Head of caudate nucleus (tissue), 42 donors: ENCODE data around the gene RHEB.
A peak's percentile ranks its signal among the peaks of the same experiment; 100 is the strongest.

Experiments
- DNase-seq, 42 donors: peaks; one replicate each; pipeline versions ENCODE4 v3.0.0 to v3.0.0-alpha.2; 2020 to 2021; ENCODE audit warnings: mixed read lengths in 7 of 42
- intact Hi-C: fragments of 100-400 bp; cut with DNase I; formaldehyde crosslinking; loops from one replicate; pipeline ENCODE4 v1.15.0; 2022

The RHEB gene, protein sequence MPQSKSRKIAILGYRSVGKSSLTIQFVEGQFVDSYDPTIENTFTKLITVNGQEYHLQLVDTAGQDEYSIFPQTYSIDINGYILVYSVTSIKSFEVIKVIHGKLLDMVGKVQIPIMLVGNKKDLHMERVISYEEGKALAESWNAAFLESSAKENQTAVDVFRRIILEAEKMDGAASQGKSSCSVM

DNA sequence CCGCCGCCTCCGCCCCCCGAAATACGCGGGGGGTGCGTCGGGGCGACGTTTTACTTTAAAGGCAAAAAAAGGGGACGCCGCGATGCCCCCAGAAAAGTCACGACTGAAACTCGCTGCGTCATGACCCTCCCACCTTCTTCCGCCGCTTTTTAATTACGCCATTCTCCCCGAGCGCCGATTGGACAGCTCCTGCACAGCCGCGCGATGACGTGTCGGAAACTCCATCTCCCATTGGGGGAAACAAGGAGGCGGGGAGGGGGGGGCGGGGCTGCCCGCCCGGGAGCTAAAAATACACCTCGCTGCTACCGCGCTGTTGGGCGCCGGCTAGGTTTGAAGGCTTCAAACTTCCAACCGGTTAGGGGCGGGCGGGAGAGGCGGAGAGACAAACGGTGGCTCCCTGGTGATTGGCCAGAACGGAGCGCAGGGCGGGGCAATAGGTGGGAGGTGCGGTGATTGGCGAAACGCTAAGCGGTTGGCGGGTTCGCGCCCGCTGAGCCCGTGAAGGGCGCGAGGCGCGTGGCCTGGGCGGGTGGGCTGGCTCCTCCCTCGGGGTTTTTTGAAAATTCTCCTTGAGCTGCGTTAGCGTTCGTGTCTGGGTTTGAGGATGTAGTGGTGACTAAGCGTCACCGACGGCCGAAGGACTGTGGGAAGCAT, at the start of gene RHEB:
Gene RHEB, minus strand, starts transcription at position 131 of the 654 bp plus-strand sequence. CDS start 384 bp downstream, outside the sequence.
- intact Hi-C loops: no loop called here
- peak; percentile 91 to 99 (median 98) for DNase-seq

DNA sequence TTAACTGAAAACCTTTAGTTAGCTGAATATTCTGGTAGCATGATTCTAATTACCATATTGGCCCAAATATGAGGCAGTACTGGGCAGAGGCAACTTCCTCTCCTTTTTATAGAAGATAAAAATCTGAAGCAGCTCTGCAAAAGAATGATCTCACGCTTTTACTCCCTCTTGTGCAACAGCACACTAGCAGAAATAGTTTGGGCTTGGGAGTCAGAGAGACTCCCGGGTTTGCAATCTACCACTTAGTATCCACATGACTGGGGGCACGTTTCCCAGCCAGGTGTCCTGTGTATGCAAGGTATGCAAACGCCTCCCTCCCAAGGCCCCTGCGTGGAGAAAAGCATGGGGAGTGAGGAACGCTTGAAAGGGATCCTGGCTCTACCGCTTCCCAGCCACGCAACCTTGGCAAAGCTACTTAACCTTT, 47.2 kb upstream of the RHEB start:
- intact Hi-C loops: no loop called here
- peak in 1 of 42 donors; percentile 23 for DNase-seq

DNA sequence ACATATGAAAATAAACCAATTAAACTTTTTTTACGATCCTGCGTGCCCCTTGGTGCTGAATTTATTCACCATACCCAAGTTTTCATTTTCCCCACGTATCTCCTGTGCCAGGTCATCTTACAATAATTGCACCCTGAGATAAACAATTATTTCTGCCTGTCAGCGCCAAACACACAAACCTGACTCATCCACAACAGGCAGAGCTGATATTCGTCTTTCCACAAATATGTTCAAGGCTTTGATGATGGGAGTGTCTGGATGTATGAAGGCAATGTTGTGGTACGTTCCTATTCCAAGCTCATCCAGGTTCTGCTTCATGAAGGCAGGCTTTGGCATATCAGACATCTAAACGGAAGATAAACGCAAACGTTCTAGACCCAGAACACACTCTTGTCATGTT, 45.8 kb upstream of the RHEB start:
- intact Hi-C loops: no loop called here
- no peak for DNase-seq

DNA sequence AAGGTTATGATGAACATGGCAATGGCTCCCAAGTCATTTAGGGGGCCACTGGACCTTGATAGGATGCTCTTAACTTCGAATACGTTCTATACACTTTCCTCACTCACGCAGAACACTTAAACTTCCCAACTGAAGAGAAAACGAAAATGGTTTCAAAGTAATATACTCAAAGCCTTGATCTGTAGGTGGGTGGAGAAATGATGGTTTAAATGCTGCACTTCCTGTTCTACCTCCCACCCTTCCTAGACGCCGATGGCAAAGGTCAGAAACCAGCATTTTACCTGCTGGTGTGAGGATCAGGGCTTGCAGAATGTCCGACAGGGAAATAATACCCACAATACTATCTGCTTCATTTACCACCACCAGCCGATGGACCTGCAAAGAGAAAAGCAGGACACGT, 40.5 kb upstream of the RHEB start:
- no peak for DNase-seq
- intact Hi-C loops: no loop called here

DNA sequence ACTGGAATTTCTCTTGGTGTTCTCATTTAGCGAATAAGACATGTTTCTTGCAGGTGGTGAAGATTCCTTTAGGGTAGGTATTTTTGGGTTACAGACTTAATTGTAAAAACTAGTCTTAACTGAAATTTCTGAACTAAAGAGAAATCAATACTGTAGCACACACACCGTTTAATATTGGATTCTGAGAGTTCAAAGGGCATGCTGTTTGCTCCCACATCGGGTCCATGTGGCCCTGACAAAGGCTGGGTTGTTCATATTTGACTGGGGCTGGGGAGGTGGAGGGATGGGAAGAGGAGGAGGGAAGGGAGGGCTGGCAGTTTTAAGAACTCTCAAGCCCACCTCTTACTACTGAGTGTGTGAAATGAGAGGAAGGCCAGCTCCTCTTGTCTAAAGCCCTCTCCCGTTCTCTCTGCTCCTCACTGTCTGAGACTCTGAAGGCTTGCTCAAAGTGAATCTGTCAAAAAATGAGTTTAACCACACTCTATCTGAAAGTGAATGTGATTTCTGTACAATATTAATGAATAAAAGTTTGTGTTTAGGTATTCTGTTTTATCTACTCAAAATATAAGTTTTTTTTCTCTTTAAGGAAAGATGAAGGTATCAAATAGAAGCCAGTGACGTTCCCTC, 40.0 kb upstream of the RHEB start:
- intact Hi-C loops: no loop called here

DNA sequence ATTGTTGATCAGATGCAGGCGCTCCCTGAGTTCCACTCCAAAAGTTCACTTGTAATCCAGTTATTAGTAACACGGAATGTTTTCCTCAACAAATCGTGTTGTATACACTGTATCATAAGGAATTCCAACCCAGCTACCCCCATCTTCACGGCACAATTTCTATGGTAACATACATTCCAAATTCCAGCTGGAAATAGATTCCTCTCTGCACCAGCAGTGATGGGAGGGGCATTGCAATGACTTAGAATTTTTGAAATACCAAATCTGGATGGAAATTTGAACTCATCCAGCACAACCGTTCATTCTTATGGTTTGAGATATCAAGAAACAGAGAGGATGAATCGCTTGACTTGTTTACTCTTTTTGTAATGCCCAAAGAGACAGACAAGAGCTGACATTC, 38.9 kb upstream of the RHEB start:
- intact Hi-C loops: no loop called here
- DNase-seq: no peak

More for the DNA sequence above, 40.0 kb upstream of the RHEB start:
- no peak for DNase-seq

DNA sequence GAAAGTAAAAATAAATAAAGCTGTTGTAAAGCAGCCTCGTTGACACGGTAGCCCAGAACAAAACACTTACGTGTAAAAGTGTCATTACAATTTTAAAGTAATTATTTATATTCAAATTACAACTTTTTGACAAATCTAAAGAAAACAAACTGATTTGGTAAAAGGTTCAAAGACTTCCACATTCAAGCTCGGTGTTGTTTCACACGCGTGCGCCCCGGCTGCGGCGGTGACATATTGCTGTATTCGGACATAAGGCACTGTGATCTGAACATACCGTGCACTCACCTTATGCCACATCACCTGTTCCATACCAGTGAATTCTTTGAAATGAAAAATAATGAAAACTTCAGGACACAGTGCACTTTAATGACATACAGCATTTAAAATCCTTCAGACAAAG, 36.9 kb upstream of the RHEB start:
- no peak for DNase-seq
- intact Hi-C loops: no loop called here

DNA sequence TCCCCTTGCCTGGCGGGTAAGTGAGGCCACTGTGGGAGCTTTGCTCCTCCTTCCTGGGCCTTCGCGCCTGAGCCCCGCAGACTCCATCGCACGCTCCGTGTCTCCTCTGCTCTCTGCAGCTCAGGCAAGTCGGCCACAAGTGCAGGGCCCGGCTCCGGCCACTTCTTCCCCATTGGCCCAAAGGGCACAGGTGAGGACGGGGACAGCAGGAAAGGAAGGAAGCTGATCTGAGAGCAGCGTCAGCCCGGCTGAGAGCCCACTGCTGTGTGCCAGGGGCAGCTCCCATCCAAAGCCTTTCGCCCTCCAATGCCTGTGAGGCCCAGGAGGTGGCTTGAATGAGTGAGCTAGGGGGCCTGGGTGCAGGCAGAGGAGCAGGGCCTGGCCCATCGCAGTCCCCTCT, 33.7 kb upstream of the RHEB start:
- peak in 1 of 42 donors; percentile 22 for DNase-seq
- intact Hi-C loops: no loop called here

DNA sequence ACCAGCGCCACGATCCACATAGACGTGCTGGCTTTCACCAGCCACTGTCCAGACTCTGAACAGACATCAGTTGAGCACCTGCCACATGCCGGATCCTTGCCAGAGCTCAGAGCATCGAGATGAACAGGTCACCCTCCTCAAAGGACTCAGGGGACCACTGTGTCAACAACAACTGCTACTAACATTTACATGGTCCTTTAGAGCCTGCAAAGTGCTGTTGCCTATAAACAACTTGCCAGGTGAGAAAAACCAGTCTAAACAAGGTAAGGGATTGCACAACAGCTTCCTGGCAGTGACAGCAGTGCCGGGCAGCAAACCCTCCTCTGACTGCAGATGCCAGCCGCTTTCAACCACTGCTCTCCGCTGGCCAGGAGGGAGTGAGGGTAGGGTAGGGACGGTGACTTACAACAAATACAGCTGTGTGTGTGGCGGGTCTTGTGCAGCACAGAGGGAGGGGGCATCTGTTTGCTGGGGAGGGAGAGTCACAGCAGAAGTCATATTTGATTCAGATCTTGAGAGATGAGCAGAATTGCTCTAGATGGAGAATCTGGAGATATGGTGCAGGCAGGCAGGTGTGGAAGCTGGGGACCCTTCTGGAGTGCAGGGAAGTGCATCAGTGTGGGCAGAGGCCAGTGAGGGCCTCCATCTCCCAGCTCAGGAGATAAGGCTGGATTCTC, 32.8 kb upstream of the RHEB start:
- peak in 4 of 42 donors; percentile 10 to 23 (median 14) for DNase-seq
- intact Hi-C loops: no loop called here

DNA sequence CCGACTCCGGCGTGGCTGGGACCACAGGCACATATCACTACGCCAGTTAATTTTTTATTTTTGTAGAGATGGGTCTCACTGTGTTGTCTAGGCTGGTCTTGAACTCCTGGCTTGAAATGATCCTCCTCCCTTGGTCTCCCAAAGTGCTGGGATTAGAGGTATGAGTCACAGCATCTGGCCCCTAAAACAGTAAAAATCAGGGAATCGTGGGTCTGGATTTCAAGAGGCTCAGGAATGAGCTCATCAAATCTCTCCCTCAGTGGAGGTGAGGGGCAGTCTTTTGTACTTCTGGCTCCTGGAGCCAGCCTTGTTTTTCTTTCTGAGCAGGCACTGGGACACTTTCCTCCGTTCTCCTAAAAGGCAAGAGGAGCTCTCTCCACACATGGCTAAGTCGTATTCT, 32.1 kb upstream of the RHEB start:
- DNase-seq: no peak
- intact Hi-C loops: no loop called here

DNA sequence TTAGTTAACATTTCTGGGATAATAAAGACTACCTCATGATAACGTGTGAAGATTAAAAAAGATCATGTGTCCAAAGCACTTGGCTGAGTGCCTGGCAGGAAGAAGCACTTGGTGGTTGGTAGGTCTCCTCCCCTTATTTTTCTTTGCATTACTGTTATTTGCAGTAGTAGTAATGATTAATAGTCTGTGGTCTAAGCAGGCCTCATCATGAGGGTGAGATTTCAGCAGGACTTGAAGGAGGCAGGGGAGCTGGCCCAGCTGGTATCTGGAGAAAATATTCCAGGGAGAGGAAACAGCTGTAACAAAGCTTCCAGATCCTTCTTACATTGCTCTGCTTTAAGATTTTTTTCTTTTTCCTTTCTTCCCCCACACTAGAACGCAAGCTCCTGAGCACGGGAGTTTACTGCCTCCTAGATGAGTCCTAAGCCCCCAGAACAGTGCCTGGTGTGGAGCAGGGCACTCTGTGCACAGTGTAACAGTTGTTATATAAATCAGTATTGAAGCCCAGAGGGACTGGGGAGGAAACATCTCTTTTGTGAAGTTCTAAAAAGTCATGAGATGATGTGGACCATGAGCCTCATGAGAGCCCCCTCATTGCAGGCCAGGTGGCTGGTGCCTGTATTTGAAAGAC, 31.1 kb upstream of the RHEB start:
- intact Hi-C loops: no loop called here
- DNase-seq: no peak

DNA sequence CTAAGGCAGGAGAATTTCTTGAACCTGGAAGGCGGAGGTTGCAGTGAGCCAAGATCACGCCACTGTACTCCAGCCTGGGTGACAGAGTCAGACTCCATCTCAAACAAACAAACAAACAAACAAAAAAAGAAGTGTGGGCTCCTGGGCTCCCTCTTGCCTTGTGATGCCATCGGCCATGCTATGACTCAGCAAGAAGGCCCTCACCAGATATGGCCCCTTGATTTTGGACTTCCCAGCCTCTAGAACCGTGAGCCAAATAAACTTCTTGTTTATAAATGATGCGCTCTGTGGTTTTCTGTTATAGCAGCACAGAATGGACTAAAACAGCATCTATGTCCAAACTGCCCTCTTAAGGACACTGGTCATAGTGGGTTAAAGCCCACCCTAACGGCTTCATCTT, 29.9 kb upstream of the RHEB start:
- intact Hi-C loops: no loop called here

DNA sequence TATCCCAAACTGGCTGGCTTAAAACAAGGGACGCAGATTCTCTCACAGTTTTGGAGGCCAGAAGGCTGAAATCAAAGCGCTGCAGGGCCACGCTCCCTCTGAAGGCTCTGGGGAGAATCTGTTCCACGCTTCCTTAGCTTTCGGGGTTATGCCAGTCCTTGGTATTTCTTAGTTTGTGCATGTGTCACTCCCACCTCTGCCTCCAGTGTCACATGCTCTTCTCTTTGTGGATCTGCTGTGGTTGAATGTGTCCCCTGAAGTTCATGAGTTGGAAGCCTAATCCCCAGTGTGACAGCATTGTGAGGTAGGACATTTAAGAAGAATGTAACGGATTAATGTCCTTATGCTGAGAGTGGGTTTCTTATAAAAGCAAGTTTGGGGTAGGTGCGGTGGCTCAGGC, 29.4 kb upstream of the RHEB start:
- intact Hi-C loops: no loop called here
- DNase-seq: peak in 13 of 42 donors; percentile 7 to 52 (median 36)

More for the DNA sequence above, 29.9 kb upstream of the RHEB start:
- DNase-seq: no peak

DNA sequence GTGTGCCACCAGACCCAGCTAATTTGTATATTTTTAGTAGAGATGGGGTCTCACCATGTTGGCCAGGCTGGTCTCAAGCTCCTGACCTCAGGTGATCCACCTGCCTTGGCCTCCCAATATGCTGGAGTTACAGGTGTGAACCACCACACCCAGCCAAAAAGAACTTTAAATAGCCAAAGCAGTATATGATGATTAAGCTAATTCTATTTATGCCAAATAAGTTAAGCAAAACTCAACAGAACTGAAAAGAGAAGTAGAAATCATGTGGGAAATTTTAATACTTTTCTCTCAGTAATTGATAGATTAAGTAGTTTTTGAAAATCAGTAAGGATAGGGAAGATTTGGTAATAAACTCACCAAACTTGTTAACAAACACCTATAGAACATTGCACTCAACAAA, 24.5 kb upstream of the RHEB start:
- DNase-seq: no peak
- intact Hi-C loops: no loop called here

DNA sequence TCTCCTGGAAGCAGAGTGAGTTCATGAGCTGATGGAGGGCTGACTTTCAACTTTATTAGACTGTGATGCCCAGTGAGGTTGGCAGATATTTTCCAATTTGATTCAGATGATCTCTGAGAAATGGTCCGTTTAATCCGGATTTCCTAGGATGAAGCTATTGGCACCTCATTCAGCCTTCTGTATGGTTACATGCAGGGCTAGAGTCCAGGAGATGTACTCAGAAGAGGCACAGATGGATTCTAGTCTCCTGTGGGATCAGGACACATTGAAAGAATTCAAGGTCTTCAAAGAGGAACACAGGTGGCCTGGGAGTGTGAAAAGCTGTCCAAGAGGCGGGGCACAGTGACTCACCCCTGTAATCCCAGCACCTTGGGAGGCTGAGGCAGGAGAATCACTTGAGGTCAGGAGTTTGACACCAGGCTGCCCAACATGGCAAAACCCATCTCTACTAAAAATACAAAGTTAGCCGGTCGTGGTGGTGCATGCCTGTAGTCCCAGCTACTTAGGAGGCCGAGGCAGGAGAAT, 23.0 kb upstream of the RHEB start:
- no peak for DNase-seq
- intact Hi-C loops: no loop called here

DNA sequence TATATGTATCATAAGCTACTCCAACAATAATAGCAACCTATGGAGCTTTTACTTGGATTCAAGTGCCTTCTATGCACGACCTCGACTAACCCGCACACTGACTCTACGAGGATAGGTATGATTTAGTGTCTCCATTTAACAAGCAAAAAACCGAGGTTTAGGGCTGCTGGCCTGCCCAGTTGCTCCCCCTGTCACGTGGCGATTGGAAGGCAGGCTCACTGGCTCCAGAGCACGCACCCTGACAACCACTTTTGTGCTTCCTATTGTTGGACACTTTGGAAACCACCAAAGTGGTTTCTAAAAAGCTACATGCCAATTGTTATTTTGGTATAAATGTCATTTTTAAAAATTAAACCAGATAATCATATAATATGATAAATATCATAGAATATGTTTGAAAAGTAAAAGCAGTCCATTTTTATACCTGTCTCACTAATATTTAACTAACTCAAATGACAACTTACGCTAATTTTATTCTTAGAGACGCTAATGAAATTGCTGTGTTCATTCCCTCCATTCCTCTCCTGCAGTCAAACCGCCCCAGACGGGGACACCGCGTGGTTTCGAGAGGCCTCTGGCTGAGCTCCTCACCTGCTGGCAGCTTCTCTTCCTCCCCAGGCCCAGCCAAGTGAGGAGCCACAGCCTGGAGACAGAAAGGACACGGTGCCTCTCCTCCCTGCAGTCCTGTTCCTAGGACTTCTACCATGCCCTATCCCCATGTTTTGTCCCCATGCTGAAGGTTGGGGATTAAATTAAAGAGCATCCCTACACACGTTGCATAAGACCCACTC, 22.2 kb upstream of the RHEB start:
- no peak for DNase-seq
- intact Hi-C loops: no loop called here

DNA sequence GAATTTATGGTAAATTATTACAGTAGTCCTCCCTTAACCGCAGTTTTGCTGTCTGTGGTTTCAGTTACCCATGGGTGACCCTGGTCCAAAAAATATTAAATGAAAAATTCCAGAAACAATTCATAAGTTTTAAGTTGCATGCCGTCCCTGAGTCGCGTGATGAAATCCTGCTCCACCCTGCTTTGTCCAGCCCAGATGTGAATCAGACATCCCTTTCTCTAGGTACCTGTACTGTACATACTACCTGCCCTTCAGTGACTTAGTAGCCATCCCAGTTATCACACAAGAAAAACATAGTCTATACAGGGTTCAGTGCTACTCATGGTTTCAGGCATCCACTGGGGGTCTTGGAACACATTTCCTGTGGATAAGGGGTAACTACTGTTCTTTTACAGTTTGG, 20.5 kb upstream of the RHEB start:
- DNase-seq: no peak
- intact Hi-C loops: no loop called here

DNA sequence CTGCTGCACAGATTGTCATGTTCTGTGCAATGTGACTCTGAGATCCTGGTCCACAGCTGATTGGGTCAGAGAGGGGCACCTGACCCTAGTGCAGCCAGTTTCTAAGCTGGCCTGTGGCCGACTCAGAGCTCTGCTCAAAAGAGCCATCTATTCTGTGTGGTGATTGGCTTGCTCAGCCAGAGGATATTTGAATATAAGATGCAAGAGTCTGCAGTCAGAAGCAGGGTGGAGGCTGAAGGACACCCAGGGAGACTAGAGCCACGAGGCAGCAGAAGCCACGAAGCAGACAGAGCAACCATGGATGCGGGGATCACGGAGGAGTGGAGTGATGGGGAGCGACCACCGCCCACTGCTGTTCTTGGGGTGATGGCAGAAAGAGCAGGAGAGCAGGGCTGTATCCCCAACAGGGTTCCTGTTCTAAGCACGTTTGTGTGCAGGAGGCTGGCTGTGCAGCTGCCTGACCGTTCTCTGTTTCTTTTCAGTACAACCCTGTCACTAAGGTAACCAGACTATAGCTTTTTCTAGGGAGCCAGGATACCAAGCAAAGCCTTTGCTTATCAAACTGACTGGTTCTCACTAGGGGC, 19.5 kb upstream of the RHEB start:
- intact Hi-C loops: no loop called here
- peak in 35 of 42 donors; percentile 21 to 78 (median 57) for DNase-seq
